Measurements from ENCODE around the gene CPNE6. TPM values are rescaled to one million over a fixed set of nuclear protein-coding genes. Genes with fewer than 3 reads are reported as not detected.

The CPNE6 gene
- total and polyA plus RNA-seq, 2 of the 8 experiments (the other 6 are each of a cell fraction or from before 2014, with no cell fraction given) = 0.05 TPM; not detected in 1

DNA sequence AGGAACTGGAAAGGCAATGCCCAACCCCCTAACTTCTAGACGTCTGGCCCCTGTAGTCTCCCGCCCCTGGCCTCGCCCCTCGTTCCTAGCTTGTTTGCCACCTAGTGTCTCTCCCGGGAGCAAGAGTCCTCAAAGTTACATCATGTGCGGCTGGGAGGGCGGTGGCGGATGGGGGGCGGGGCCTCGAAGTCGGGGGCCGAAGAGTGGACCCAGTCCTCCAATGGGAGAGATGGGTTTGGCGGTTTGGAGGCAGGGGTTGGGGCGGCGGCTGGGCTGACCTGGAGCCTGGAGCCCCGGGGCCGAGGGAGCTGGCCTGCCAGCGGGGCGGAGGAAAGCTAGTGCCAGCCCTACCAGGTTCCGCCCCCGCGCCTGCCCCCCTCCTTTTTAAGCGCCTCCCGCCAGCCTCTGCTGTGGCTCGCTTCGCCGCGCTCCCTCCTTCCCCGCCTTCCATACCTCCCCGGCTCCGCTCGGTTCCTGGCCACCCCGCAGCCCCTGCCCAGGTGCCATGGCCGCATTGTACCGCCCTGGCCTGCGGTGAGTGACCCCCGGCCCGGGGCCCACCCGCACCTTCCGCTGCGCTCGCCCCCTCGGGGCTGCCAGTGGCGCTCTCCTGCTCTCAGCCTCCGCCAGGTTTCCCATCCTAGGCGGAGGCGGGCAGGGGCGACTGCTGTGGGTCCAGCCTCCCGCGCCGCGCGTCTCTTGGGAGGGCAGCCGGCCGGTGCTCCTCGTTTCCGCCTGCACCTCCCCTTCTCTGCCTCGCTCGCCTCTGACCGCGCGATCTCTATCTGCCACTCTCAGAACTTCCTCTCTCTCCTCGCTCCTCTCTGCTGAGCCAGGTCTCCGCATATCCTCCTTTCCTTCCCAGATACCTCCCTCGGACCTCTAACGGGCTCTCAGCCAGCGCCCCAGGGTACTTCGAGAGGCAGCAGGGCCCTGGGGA lies 22.8 kb downstream of the CPNE6 start, which contains the start of gene PCK2 (continued):
- TF ChIP-seq BRCA1 (IDR thresholded peaks at IDR 0.05; ENCODE audit: low read depth, low read length) (no peak), YY1 (IDR thresholded peaks at IDR 0.05; ENCODE audit: low read depth, low read length) (peak; percentile 61; the same call in 1 of the 2 replicates), RNF2 (IDR thresholded peaks at IDR 0.05; ENCODE audit: borderline replicate concordance, low read depth, low read length, missing control alignments, poor library complexity, severe bottlenecking) (no peak), EZH2 (IDR thresholded peaks at IDR 0.05; ENCODE audit: low read depth, low read length, severe bottlenecking) (no peak), CREB1 (IDR thresholded peaks at IDR 0.05) (peak; percentile 7; the same call in 1 of the 2 replicates), CEBPB (IDR thresholded peaks at IDR 0.05; ENCODE audit: low read depth, low read length) (peak; percentile 90), EP300 (IDR thresholded peaks at IDR 0.05; ENCODE audit: borderline replicate concordance in 1 of 2, low read depth in 2 of 2, low read length in 2 of 2) (peak in 1 of 2 experiments; percentile 80; a peak in 1 of 3 replicates), EGR1 (IDR thresholded peaks at IDR 0.05; ENCODE audit: borderline replicate concordance, low read depth, low read length) (peak; percentile 93; the same call in 1 of the 2 replicates), ZNF274 (IDR thresholded peaks at IDR 0.05; ENCODE audit: borderline replicate concordance, extremely low read depth, low read length) (no peak), E2F6 (IDR thresholded peaks at IDR 0.05) (peak; percentile 65; the same call in 1 of the 2 replicates)
- TF ChIP-seq, protein P1, sequence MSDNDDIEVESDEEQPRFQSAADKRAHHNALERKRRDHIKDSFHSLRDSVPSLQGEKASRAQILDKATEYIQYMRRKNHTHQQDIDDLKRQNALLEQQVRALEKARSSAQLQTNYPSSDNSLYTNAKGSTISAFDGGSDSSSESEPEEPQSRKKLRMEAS (IDR thresholded peaks at IDR 0.05) = peak; percentile 60

Measured in H1 (cell line).